ENCODE measurements around the gene DGKH. TPM values are rescaled to one million over a fixed set of nuclear protein-coding genes. Genes with fewer than 3 reads are reported as not detected.

The DGKH gene
- total RNA-seq, 1 experiment from 2014 or later: 9.3 TPM

GRCh38 chr13:42114912-42115311 is 66.5 kb downstream of the DGKH start:
- Histone ChIP-seq H4K20me1 (ENCODE audit: insufficient read depth) (no peaks in the 10 kb centered on the region), H3F3A (ENCODE audit: insufficient read depth, low read depth) (no peaks in the 10 kb centered on the region), H3K4me3 (no peak overlapping the region), H3K36me3 (ENCODE audit: low read depth) (no peaks in the 10 kb centered on the region), H2AFZ (no peak overlapping the region), H3K9me2 (ENCODE audit: insufficient read depth) (no peaks in the 10 kb centered on the region), H3K4me1 (replicated peaks; ENCODE audit: insufficient read depth) (no peaks in the 10 kb centered on the region), H3K79me2 (ENCODE audit: low read depth) (no peaks in the 10 kb centered on the region), H3K4me2 (no peak overlapping the region), H3K27me3 (ENCODE audit: insufficient read depth, low read depth) (no peaks in the 10 kb centered on the region), H3K27ac (no peak overlapping the region), H3K9me3 (ENCODE audit: insufficient read depth, low read depth) (no peaks in the 10 kb centered on the region)
- no peak for DNase-seq
- ChIA-PET POLR2A (ENCODE audit: unreplicated experiment) (no interaction called here), CTCF (no interaction called here)
- TF ChIP-seq CTCF (conservative IDR thresholded peaks at IDR 0.05): no peak
- TF ChIP-seq EZH2 (IDR thresholded peaks at IDR 0.05; ENCODE audit: low read depth): no peak
- intact Hi-C loops (cut with micrococcal nuclease; ENCODE audit: unreplicated experiment): no loop called here
- no TSS peak for BruUV-seq (replicated peaks)

- Histone ChIP-seq H3K36me3 (ENCODE audit: low read depth) (no peaks in the 10 kb centered on the region), H3K79me2 (ENCODE audit: low read depth) (no peaks in the 10 kb centered on the region), H3K9me2 (ENCODE audit: insufficient read depth) (no peaks in the 10 kb centered on the region), H3K4me2 (no peak overlapping the region), H3K4me3 (no peak overlapping the region), H3K27ac (no peak overlapping the region), H3K27me3 (ENCODE audit: insufficient read depth, low read depth) (no peaks in the 10 kb centered on the region), H4K20me1 (ENCODE audit: insufficient read depth) (no peaks in the 10 kb centered on the region), H3K4me1 (replicated peaks; ENCODE audit: insufficient read depth) (no peaks in the 10 kb centered on the region), H2AFZ (no peak overlapping the region), H3F3A (ENCODE audit: insufficient read depth, low read depth) (no peaks in the 10 kb centered on the region), H3K9me3 (ENCODE audit: insufficient read depth, low read depth) (no peaks in the 10 kb centered on the region)
- ChIA-PET CTCF (no interaction called here), POLR2A (ENCODE audit: unreplicated experiment) (no interaction called here)
- no peak for DNase-seq
- TF ChIP-seq CTCF (conservative IDR thresholded peaks at IDR 0.05) (no peak), EZH2 (IDR thresholded peaks at IDR 0.05; ENCODE audit: low read depth) (no peak)
- intact Hi-C loops (cut with micrococcal nuclease; ENCODE audit: unreplicated experiment): no loop called here
- no TSS peak for BruUV-seq (replicated peaks)
These were observed 67.8 kb downstream of the DGKH start for GRCh38 chr13:42116225-42116624.

GRCh38 chr13:42119041-42119440 is 70.6 kb downstream of the DGKH start:
- Histone ChIP-seq H4K20me1 (ENCODE audit: insufficient read depth) (no peaks in the 10 kb centered on the region), H3K9me3 (ENCODE audit: insufficient read depth, low read depth) (no peaks in the 10 kb centered on the region), H3K4me3 (no peak overlapping the region), H3K79me2 (ENCODE audit: low read depth) (no peaks in the 10 kb centered on the region; the same call in 1 of the 2 replicates), H3K9me2 (ENCODE audit: insufficient read depth) (no peaks in the 10 kb centered on the region), H3F3A (ENCODE audit: insufficient read depth, low read depth) (no peaks in the 10 kb centered on the region), H3K27ac (no peak overlapping the region), H3K27me3 (ENCODE audit: insufficient read depth, low read depth) (no peaks in the 10 kb centered on the region), H2AFZ (no peak overlapping the region), H3K36me3 (ENCODE audit: low read depth) (no peaks in the 10 kb centered on the region), H3K4me2 (no peak overlapping the region), H3K4me1 (replicated peaks; ENCODE audit: insufficient read depth) (no peaks in the 10 kb centered on the region)
- BruUV-seq (replicated peaks): no TSS peak
- TF ChIP-seq CTCF (conservative IDR thresholded peaks at IDR 0.05): no peak
- no peak for TF ChIP-seq EZH2 (IDR thresholded peaks at IDR 0.05; ENCODE audit: low read depth)
- ChIA-PET CTCF (interaction anchor here (0.6 kb wide), 1 partner anchor 546 kb away, joined by 7 read pairs; no protein-coding TSS in a partner anchor), POLR2A (ENCODE audit: unreplicated experiment) (no interaction called here)
- DNase-seq: no peak
- intact Hi-C loops (cut with micrococcal nuclease; ENCODE audit: unreplicated experiment): no loop called here

Measured in PC-9 (cell line).